GM18870 (cell line): Measurements from ENCODE around the gene LIPA.
"Not testable (repeated sequence)": the region's sequence is repeated elsewhere in the genome, so short reads cannot be mapped to it uniquely, and the experiment has no call there.

Experiments used
- ATAC-seq: cut with Tn5 transposase; IDR thresholded peaks from one replicate; pipeline ENCODE4 v1.9.1; 2021; ENCODE audit warnings: moderate library complexity; ENCODE audit not compliant: unreplicated experiment

The LIPA gene

GRCh38 chr10:89171263-89171872 lies 80.2 kb downstream of the LIPA start:
- ATAC-seq: no peak

- not testable (repeated sequence) for ATAC-seq
Measured at GRCh38 chr10:89168354-89168900, 83.1 kb downstream of the LIPA start.

GRCh38 chr10:89167915-89168314 lies 83.7 kb downstream of the LIPA start:
- no peak for ATAC-seq

GRCh38 chr10:89165923-89166322 lies 85.7 kb downstream of the LIPA start:
- ATAC-seq: no peak

GRCh38 chr10:89164920-89165319 lies 86.7 kb downstream of the LIPA start:
- ATAC-seq: no peak

- no peak for ATAC-seq
Measured at GRCh38 chr10:89164080-89164479, 87.5 kb downstream of the LIPA start.
